CD14-positive monocyte (primary cell): ENCODE data around the gene RAPGEF5. TPM values are rescaled to one million over a fixed set of nuclear protein-coding genes. Genes with fewer than 3 reads are reported as not detected.

ENCODE experiments used
- DNase-seq, 3 donors: peaks; one replicate each; pipeline ENCODE4 v3.0.0-alpha.2; 2011 to 2022
- H2AFZ ChIP-seq: 2 replicates; pipeline ENCODE4 v1.6.0; 2012; ENCODE audit warnings: mild to moderate bottlenecking, low read depth, low read length, inconsistent platforms; ENCODE audit not compliant: insufficient read depth, poor library complexity, severe bottlenecking
- H3K27ac ChIP-seq, 2 donors: 1 replicate in 1 of 2; 2 replicates in 1 of 2; pipeline ENCODE4 v1.5.1; 2012 to 2013; ENCODE audit warnings: low read length in 2 of 2, control low read depth in 1 of 2, inconsistent platforms in 1 of 2, low read depth in 1 of 2, mild to moderate bottlenecking in 1 of 2
- H3K27me3 ChIP-seq, 2 donors: one replicate each; pipeline versions ENCODE4 v1.6.0 to v1.6.1; 2011 to 2013; ENCODE audit warnings: low read length in 2 of 2; ENCODE audit not compliant: control insufficient read depth in 2 of 2, insufficient read depth in 2 of 2
- H3K36me3 ChIP-seq, 2 donors: replicated peaks in 1 of 2; 1 replicate in 1 of 2; 2 replicates in 1 of 2; pipeline versions ENCODE4 v1.5.1 to v1.6.1; 2012 to 2013; ENCODE audit warnings: low read length in 2 of 2, control low read depth in 1 of 2, inconsistent platforms in 1 of 2, mild to moderate bottlenecking in 1 of 2; ENCODE audit not compliant: insufficient read depth in 2 of 2, control insufficient read depth in 1 of 2
- H3K4me1 ChIP-seq, 2 donors: 1 replicate in 1 of 2; 2 replicates in 1 of 2; pipeline versions ENCODE4 v1.5.1 to v1.6.1; 2012 to 2013; ENCODE audit warnings: low read length in 2 of 2, control low read depth in 1 of 2, inconsistent platforms in 1 of 2, mild to moderate bottlenecking in 1 of 2, moderate library complexity in 1 of 2; ENCODE audit not compliant: insufficient read depth in 2 of 2, control insufficient read depth in 1 of 2
- H3K4me2 ChIP-seq: replicated peaks from 2 replicates; pipeline ENCODE3; 2012; ENCODE audit warnings: low read length, moderate library complexity, mild to moderate bottlenecking; ENCODE audit not compliant: poor library complexity, severe bottlenecking; ENCODE audit errors: extremely low read depth
- H3K4me3 ChIP-seq, 3 experiments: fragments of 200-600 bp in 1 of 3; sonication (generic) in 1 of 3; replicated peaks in 1 of 3; 1 replicate in 2 of 3; 2 replicates in 1 of 3; pipeline ENCODE4 v1.5.1; 2011 to 2013; ENCODE audit warnings: low read length in 3 of 3, mild to moderate bottlenecking in 3 of 3, control low read depth in 2 of 3, low read depth in 2 of 3, inconsistent platforms in 1 of 3, moderate library complexity in 1 of 3
- H3K79me2 ChIP-seq: 2 replicates; pipeline ENCODE4 v1.6.0; 2012; ENCODE audit warnings: mild to moderate bottlenecking, control low read depth, inconsistent platforms, low read length, moderate library complexity; ENCODE audit not compliant: insufficient read depth
- H3K9ac ChIP-seq: 2 replicates; pipeline ENCODE4 v1.6.0; 2017; ENCODE audit warnings: low read length, mild to moderate bottlenecking; ENCODE audit not compliant: insufficient read depth, poor library complexity, severe bottlenecking
- H3K9me3 ChIP-seq, 2 donors: replicated peaks in 1 of 2; 1 replicate in 1 of 2; 2 replicates in 1 of 2; pipeline versions ENCODE4 v1.5.1 to v1.6.1; 2012 to 2013; ENCODE audit warnings: low read length in 2 of 2, control low read depth in 1 of 2; ENCODE audit not compliant: control insufficient read depth in 1 of 2, insufficient read depth in 1 of 2
- H4K20me1 ChIP-seq: 2 replicates; pipeline ENCODE4 v1.6.0; 2012; ENCODE audit warnings: mild to moderate bottlenecking, low read length, control low read depth, moderate library complexity; ENCODE audit not compliant: insufficient read depth
- H3K27ac Mint-ChIP-seq, 7 donors: one replicate each; pipeline ENCODE4 v1.8.0; 2020; ENCODE audit warnings: mild to moderate bottlenecking in 7 of 7, mixed read lengths in 7 of 7, moderate library complexity in 6 of 7, inconsistent platforms in 2 of 7
- H3K27me3 Mint-ChIP-seq, 3 donors: one replicate each; pipeline ENCODE4 v1.8.0; 2021 to 2022; ENCODE audit warnings: low read depth in 3 of 3, mild to moderate bottlenecking in 3 of 3, mixed read lengths in 3 of 3, moderate library complexity in 3 of 3, inconsistent platforms in 1 of 3
- H3K36me3 Mint-ChIP-seq, 2 donors: one replicate each; pipeline ENCODE4 v1.8.0; 2020; ENCODE audit warnings: mixed read lengths in 2 of 2, inconsistent platforms in 1 of 2, mild to moderate bottlenecking in 1 of 2
- H3K4me1 Mint-ChIP-seq: one replicate; pipeline ENCODE4 v1.8.0; 2020; ENCODE audit warnings: mild to moderate bottlenecking, mixed read lengths
- H3K4me3 Mint-ChIP-seq, 2 donors: one replicate each; pipeline ENCODE4 v1.8.0; 2020; ENCODE audit warnings: mild to moderate bottlenecking in 2 of 2, mixed read lengths in 2 of 2, moderate library complexity in 1 of 2
- H3K9me3 Mint-ChIP-seq, 7 donors: one replicate each; pipeline ENCODE4 v1.8.0; 2020 to 2022; ENCODE audit warnings: mixed read lengths in 7 of 7, mild to moderate bottlenecking in 6 of 7, moderate library complexity in 6 of 7, inconsistent platforms in 2 of 7
- WGBS: methylation state at CpG from one replicate; pipeline ENCODE4 v1.1.5; 2013; ENCODE audit warnings: missing lambda C conversion rate; ENCODE audit not compliant: insufficient coverage; 5-methylcytosine and 5-hydroxymethylcytosine counted together
- intact Hi-C, 2 donors: fragments of 100-400 bp; cut with micrococcal nuclease; formaldehyde crosslinking; loops; one replicate each; pipeline versions ENCODE4 v1.15.0 to v1.15.1; 2023
- polyA plus RNA-seq, 3 donors: library from polyadenylated mRNA; depleted of rRNA in 1 of 3; unstranded in 2 of 3; stranded (reverse) in 1 of 3; fragments of 300-500 nt in 2 of 3; fragments of >200 nt in 1 of 3; fragmentation: Illumina TruSeq in 2 of 3; gene quantifications; 1 replicate in 2 of 3; 2 replicates in 1 of 3; pipeline ENCODE4 v1.2.3, GENCODE V29; 2012 to 2021
- TF ChIP-seq, protein P1 (sequence below): fragments of 200-600 bp; IDR thresholded peaks from one replicate; pipeline ENCODE4 v1.8.0; 2022; ENCODE audit warnings: antibody characterized with exemption, mild to moderate bottlenecking

RAPGEF5 gene
- polyA plus RNA-seq, 3 donors = not detected

DNA sequence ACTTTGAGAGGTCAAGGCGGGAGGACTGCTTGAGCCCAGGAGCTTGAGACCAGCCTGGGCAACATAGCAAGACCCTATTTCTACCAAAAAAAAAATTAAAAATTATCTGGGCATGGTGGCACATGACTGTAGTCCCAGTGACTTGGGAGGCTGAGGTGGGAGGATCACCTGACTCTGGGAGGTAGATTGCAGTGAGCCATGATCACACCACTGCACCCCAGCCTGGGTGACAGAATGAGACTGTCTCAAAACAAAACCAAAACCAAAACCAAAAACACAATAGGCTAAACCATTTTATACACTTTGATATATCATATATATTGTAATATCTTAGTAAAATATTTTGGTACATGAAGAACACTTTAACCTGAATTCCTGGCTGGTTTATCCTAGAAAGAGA lies 101.6 kb downstream of the RAPGEF5 start:
- no peak overlapping the region for H3K4me3 ChIP-seq
- intact Hi-C loops = no loop called here

DNA sequence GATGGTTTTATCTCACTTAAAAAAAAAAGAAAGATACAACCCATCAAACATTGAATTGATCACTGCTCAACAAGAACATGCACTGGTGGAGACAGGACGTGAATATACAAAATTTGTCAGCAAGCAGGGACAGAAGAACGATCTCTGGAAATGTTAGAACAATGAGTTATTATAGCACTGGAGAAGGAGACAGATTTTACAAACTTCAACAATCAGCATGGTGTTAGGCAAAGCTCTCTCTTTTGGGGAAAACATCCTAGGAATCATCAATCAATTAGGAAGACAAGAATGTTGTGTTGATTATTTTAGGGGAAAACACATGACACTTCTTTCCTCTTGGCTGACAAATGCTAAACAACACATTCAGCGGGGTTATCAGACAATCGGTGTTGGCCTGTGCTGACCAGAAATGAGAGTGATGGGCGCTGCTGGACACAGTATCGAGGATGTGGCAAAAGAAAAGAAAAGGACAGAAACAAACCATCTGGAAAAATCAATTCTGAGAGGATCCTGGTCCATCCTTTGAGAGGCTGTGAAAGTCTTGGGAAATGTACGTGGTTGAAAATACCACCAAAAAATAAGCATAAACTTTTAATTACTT lies 103.9 kb downstream of the RAPGEF5 start:
- TF ChIP-seq, protein P1, sequence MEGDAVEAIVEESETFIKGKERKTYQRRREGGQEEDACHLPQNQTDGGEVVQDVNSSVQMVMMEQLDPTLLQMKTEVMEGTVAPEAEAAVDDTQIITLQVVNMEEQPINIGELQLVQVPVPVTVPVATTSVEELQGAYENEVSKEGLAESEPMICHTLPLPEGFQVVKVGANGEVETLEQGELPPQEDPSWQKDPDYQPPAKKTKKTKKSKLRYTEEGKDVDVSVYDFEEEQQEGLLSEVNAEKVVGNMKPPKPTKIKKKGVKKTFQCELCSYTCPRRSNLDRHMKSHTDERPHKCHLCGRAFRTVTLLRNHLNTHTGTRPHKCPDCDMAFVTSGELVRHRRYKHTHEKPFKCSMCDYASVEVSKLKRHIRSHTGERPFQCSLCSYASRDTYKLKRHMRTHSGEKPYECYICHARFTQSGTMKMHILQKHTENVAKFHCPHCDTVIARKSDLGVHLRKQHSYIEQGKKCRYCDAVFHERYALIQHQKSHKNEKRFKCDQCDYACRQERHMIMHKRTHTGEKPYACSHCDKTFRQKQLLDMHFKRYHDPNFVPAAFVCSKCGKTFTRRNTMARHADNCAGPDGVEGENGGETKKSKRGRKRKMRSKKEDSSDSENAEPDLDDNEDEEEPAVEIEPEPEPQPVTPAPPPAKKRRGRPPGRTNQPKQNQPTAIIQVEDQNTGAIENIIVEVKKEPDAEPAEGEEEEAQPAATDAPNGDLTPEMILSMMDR = no peak
- no peaks in the 10 kb centered on the region for H3K36me3 Mint-ChIP-seq
- Histone ChIP-seq H3K27me3 (no peaks in the 10 kb centered on the region), H3K79me2 (no peaks in the 10 kb centered on the region), H3K4me3 (no peak overlapping the region), H2AFZ (no peak overlapping the region), H4K20me1 (no peaks in the 10 kb centered on the region), H3K4me2 (no peak overlapping the region), H3K9me3 (no peaks in the 10 kb centered on the region), H3K36me3 (no peaks in the 10 kb centered on the region), H3K9ac (no peak overlapping the region), H3K27ac (no peak overlapping the region), H3K4me1 (no peaks in the 10 kb centered on the region)
- H3K4me3 Mint-ChIP-seq = no peak overlapping the region
- intact Hi-C loops = no loop called here
- H3K4me1 Mint-ChIP-seq = no peaks in the 10 kb centered on the region
- WGBS = no CpG with 5 or more reads among the region's 7 CpGs
- H3K27me3 Mint-ChIP-seq = no peaks in the 10 kb centered on the region
- no peak overlapping the region for H3K27ac Mint-ChIP-seq
- DNase-seq = no peak
- no peaks in the 10 kb centered on the region for H3K9me3 Mint-ChIP-seq

More for the DNA sequence above, 101.6 kb downstream of the RAPGEF5 start:
- no peaks in the 10 kb centered on the region for H3K36me3 Mint-ChIP-seq
- Histone ChIP-seq H4K20me1 (no peaks in the 10 kb centered on the region), H3K27ac (no peak overlapping the region), H3K79me2 (no peaks in the 10 kb centered on the region), H3K9ac (no peak overlapping the region), H2AFZ (no peak overlapping the region), H3K9me3 (no peaks in the 10 kb centered on the region), H3K36me3 (no peaks in the 10 kb centered on the region), H3K4me2 (no peak overlapping the region), H3K4me1 (no peaks in the 10 kb centered on the region), H3K27me3 (no peaks in the 10 kb centered on the region)
- no peaks in the 10 kb centered on the region for H3K4me1 Mint-ChIP-seq
- H3K27me3 Mint-ChIP-seq = no peaks in the 10 kb centered on the region
- DNase-seq = no peak
- TF ChIP-seq, protein P1 = no peak
- H3K4me3 Mint-ChIP-seq = no peak overlapping the region
- peak overlapping the region in 1 of 7 donors; percentile 75 for H3K27ac Mint-ChIP-seq
- H3K9me3 Mint-ChIP-seq = peaks cover 0 to 2% (median 0%) of the 10 kb centered on the region in 7 donors
- no CpG with 5 or more reads among the region's 1 CpG for WGBS
